ENCODE results near the gene DNAJC4. TPM values are rescaled to one million over a fixed set of nuclear protein-coding genes. Genes with fewer than 3 reads are reported as not detected.

The DNAJC4 gene
- 10 to 100 TPM; 59.6 to 60.3 TPM for total RNA-seq

- peak within 1 kb of the TSS; percentile 96 for H3K27ac Mint-ChIP-seq
- POLR2A ChIA-PET, result interaction anchor here (0.7 to 26.2 kb wide), 13 partner anchors 8 to 1372 kb away, joined by 3 to 419 read pairs (median 4); partner anchors contain the start of genes FERMT3, FKBP2, PPP1R14B and STIP1
- H3K9me3 Mint-ChIP-seq, result no peaks in the 10 kb centered on the region
- H3K27me3 Mint-ChIP-seq, result no peaks in the 10 kb centered on the region
- peaks cover 38% of the 10 kb centered on the region for H3K4me1 Mint-ChIP-seq
- ATAC-seq (ENCODE audit: low read depth) (peak; percentile 50), DNase-seq (peak; percentile 91)
- peak within 1 kb of the TSS; percentile 93 for H3K4me3 Mint-ChIP-seq
- peaks cover 4% of the 10 kb centered on the region for H3K36me3 Mint-ChIP-seq
These were observed at the start of gene DNAJC4 for GRCh38 chr11:64230171-64230984. Gene DNAJC4 (plus strand): TSS chr11:64230548. CDS start chr11:64230855, 307 bp downstream.

- H3K4me3 Mint-ChIP-seq, result no peak overlapping the region
- no peak for ATAC-seq (ENCODE audit: low read depth)
- peaks cover 41% of the 10 kb centered on the region for H3K4me1 Mint-ChIP-seq
- H3K9me3 Mint-ChIP-seq, result peaks cover 1% of the 10 kb centered on the region
- H3K27me3 Mint-ChIP-seq, result no peaks in the 10 kb centered on the region
- POLR2A ChIA-PET, result interaction anchor here (0.6 to 1.9 kb wide), 4 partner anchors 14 to 680 kb away, joined by 3 to 9 read pairs (median 3); partner anchors contain the start of gene FERMT3
- DNase-seq, result no peak
- H3K27ac Mint-ChIP-seq, result no peak overlapping the region
- peaks cover 4% of the 10 kb centered on the region for H3K36me3 Mint-ChIP-seq
These were observed 49.5 kb upstream of the DNAJC4 start for GRCh38 chr11:64180891-64181290.

- no peak for ATAC-seq (ENCODE audit: low read depth)
- Mint-ChIP-seq H3K4me3 (peak overlapping the region; percentile 40), H3K9me3 (peaks cover 1% of the 10 kb centered on the region), H3K36me3 (peaks cover 6% of the 10 kb centered on the region), H3K27ac (peak overlapping the region; percentile 71), H3K4me1 (peaks cover 37% of the 10 kb centered on the region), H3K27me3 (no peaks in the 10 kb centered on the region)
- peak; percentile 54 for DNase-seq
- POLR2A ChIA-PET, result interaction anchor here (0.6 to 1.9 kb wide), 5 partner anchors 9 to 136 kb away, joined by 3 to 9 read pairs (median 3); partner anchors contain the start of genes FERMT3, PRDX5 and TRMT112
These were observed 48.6 kb upstream of the DNAJC4 start for GRCh38 chr11:64181506-64182411.

GRCh38 chr11:64183890-64184289 is 46.5 kb upstream of the DNAJC4 start:
- peak overlapping the region; percentile 54 for H3K27ac Mint-ChIP-seq
- no peak overlapping the region for H3K4me3 Mint-ChIP-seq
- peaks cover 28% of the 10 kb centered on the region for H3K4me1 Mint-ChIP-seq
- H3K27me3 Mint-ChIP-seq, result no peaks in the 10 kb centered on the region
- ATAC-seq (ENCODE audit: low read depth) (no peak), DNase-seq (no peak)
- POLR2A ChIA-PET, result interaction anchor here (0.7 to 14.2 kb wide), 5 partner anchors 18 to 156 kb away, joined by 4 to 246 read pairs (median 38); partner anchors contain the start of genes CCDC88B, ESRRA, FERMT3 and MACROD1
- H3K9me3 Mint-ChIP-seq, result no peaks in the 10 kb centered on the region
- H3K36me3 Mint-ChIP-seq, result peaks cover 9% of the 10 kb centered on the region

GRCh38 chr11:64185175-64185692 is 45.1 kb upstream of the DNAJC4 start:
- peak overlapping the region; percentile 99 for H3K4me3 Mint-ChIP-seq
- H3K4me1 Mint-ChIP-seq, result peaks cover 35% of the 10 kb centered on the region
- no peaks in the 10 kb centered on the region for H3K27me3 Mint-ChIP-seq
- DNase-seq (no peak), ATAC-seq (ENCODE audit: low read depth) (peak; percentile 0)
- peak overlapping the region; percentile 100 for H3K27ac Mint-ChIP-seq
- POLR2A ChIA-PET, result interaction anchor here (0.6 to 14.2 kb wide), 33 partner anchors 8 to 1344 kb away, joined by 3 to 246 read pairs (median 4); partner anchors contain the start of genes BAD, COX8A, ESRRA and FERMT3
- peaks cover 10% of the 10 kb centered on the region for H3K36me3 Mint-ChIP-seq
- no peaks in the 10 kb centered on the region for H3K9me3 Mint-ChIP-seq

GRCh38 chr11:64185693-64186491 is 44.5 kb upstream of the DNAJC4 start, which contains the start of gene STIP1:
Gene STIP1 (plus strand): TSS chr11:64186171. CDS start chr11:64186262, 91 bp downstream.
- Mint-ChIP-seq H3K4me1 (peaks cover 39% of the 10 kb centered on the region), H3K27ac (peak within 1 kb of the TSS; percentile 100), H3K36me3 (peaks cover 13% of the 10 kb centered on the region), H3K4me3 (peak within 1 kb of the TSS; percentile 99), H3K9me3 (no peaks in the 10 kb centered on the region), H3K27me3 (no peaks in the 10 kb centered on the region)
- DNase-seq (peak; percentile 95), ATAC-seq (ENCODE audit: low read depth) (peak; percentile 92)
- POLR2A ChIA-PET, result interaction anchor here (0.6 to 14.2 kb wide), 31 partner anchors 8 to 1789 kb away, joined by 3 to 246 read pairs (median 4); partner anchors contain the start of genes BAD, COX8A, ESRRA and FERMT3

- peaks cover 13% of the 10 kb centered on the region for H3K36me3 Mint-ChIP-seq
- H3K4me1 Mint-ChIP-seq, result peaks cover 34% of the 10 kb centered on the region
- POLR2A ChIA-PET, result interaction anchor here (0.6 to 14.2 kb wide), 25 partner anchors 9 to 1347 kb away, joined by 3 to 246 read pairs (median 5); partner anchors contain the start of genes COX8A, DNAJC4, ESRRA and FERMT3
- DNase-seq (peak; percentile 61), ATAC-seq (ENCODE audit: low read depth) (no peak)
- no peak overlapping the region for H3K27ac Mint-ChIP-seq
- no peaks in the 10 kb centered on the region for H3K9me3 Mint-ChIP-seq
- H3K4me3 Mint-ChIP-seq, result no peak overlapping the region
- no peaks in the 10 kb centered on the region for H3K27me3 Mint-ChIP-seq
These were observed 43.7 kb upstream of the DNAJC4 start for GRCh38 chr11:64186492-64187165.

- POLR2A ChIA-PET, result interaction anchor here (14.2 kb wide), 1 partner anchor 15 kb away, joined by 246 read pairs; the partner anchor contains the start of gene FERMT3
- Mint-ChIP-seq H3K9me3 (no peaks in the 10 kb centered on the region), H3K27ac (peak overlapping the region; percentile 9), H3K36me3 (peaks cover 30% of the 10 kb centered on the region), H3K4me3 (no peak overlapping the region), H3K27me3 (no peaks in the 10 kb centered on the region), H3K4me1 (peaks cover 31% of the 10 kb centered on the region)
- ATAC-seq (ENCODE audit: low read depth) (no peak), DNase-seq (no peak)
These were observed 37.9 kb upstream of the DNAJC4 start for GRCh38 chr11:64192434-64192833.

- Mint-ChIP-seq H3K27ac (peak overlapping the region; percentile 77), H3K4me1 (peaks cover 19% of the 10 kb centered on the region), H3K4me3 (no peak overlapping the region), H3K9me3 (no peaks in the 10 kb centered on the region), H3K27me3 (no peaks in the 10 kb centered on the region), H3K36me3 (peaks cover 30% of the 10 kb centered on the region)
- no peak for DNase-seq
- POLR2A ChIA-PET, result interaction anchor here (0.7 to 14.2 kb wide), 4 partner anchors 11 to 16 kb away, joined by 3 to 246 read pairs (median 4); partner anchors contain the start of genes FERMT3 and STIP1
- ATAC-seq (ENCODE audit: low read depth), result no peak
These were observed 33.7 kb upstream of the DNAJC4 start for GRCh38 chr11:64196626-64197025.

GRCh38 chr11:64198511-64198910 is 31.8 kb upstream of the DNAJC4 start:
- Mint-ChIP-seq H3K4me1 (peaks cover 17% of the 10 kb centered on the region), H3K9me3 (no peaks in the 10 kb centered on the region), H3K27me3 (no peaks in the 10 kb centered on the region), H3K36me3 (peaks cover 37% of the 10 kb centered on the region), H3K27ac (no peak overlapping the region), H3K4me3 (no peak overlapping the region)
- ATAC-seq (ENCODE audit: low read depth) (no peak), DNase-seq (no peak)
- POLR2A ChIA-PET, result interaction anchor here (0.6 kb wide), 1 partner anchor 12 kb away, joined by 7 read pairs; the partner anchor contains the start of gene STIP1

GRCh38 chr11:64201543-64201942 is 28.8 kb upstream of the DNAJC4 start:
- POLR2A ChIA-PET, result interaction anchor here (0.6 to 17.3 kb wide), 5 partner anchors 10 to 101 kb away, joined by 3 to 419 read pairs (median 76); partner anchors contain the start of genes DNAJC4, ESRRA, NUDT22 and STIP1
- Mint-ChIP-seq H3K4me1 (peaks cover 31% of the 10 kb centered on the region), H3K4me3 (no peak overlapping the region), H3K36me3 (peaks cover 38% of the 10 kb centered on the region), H3K27ac (peak overlapping the region; percentile 43), H3K27me3 (no peaks in the 10 kb centered on the region), H3K9me3 (no peaks in the 10 kb centered on the region)
- ATAC-seq (ENCODE audit: low read depth) (no peak), DNase-seq (no peak)

All from activated naive CD8-positive, alpha-beta T cell treated with anti-CD3 and anti-CD28 coated beads, Interleukin-2, amount 10 ng/mL, durations not matched to agents 7 days and 5 days (primary cell).